HuH-7 (cell line): ENCODE results near the gene F5.

Experiments
- DNase-seq: peaks from one replicate; pipeline ENCODE4 v3.0.0; 2011; ENCODE audit warnings: low spot score

The F5 gene

GRCh38 chr1:169475806-169476387 lies 110.4 kb downstream of the F5 start:
- no peak for DNase-seq

GRCh38 chr1:169474302-169474995 lies 111.8 kb downstream of the F5 start:
- DNase-seq: no peak

- no peak for DNase-seq
Observed at GRCh38 chr1:169473347-169473746, 112.9 kb downstream of the F5 start.

GRCh38 chr1:169472738-169473137 lies 113.5 kb downstream of the F5 start:
- DNase-seq: no peak

GRCh38 chr1:169468982-169469381 lies 117.3 kb downstream of the F5 start:
- DNase-seq: no peak

DNA sequence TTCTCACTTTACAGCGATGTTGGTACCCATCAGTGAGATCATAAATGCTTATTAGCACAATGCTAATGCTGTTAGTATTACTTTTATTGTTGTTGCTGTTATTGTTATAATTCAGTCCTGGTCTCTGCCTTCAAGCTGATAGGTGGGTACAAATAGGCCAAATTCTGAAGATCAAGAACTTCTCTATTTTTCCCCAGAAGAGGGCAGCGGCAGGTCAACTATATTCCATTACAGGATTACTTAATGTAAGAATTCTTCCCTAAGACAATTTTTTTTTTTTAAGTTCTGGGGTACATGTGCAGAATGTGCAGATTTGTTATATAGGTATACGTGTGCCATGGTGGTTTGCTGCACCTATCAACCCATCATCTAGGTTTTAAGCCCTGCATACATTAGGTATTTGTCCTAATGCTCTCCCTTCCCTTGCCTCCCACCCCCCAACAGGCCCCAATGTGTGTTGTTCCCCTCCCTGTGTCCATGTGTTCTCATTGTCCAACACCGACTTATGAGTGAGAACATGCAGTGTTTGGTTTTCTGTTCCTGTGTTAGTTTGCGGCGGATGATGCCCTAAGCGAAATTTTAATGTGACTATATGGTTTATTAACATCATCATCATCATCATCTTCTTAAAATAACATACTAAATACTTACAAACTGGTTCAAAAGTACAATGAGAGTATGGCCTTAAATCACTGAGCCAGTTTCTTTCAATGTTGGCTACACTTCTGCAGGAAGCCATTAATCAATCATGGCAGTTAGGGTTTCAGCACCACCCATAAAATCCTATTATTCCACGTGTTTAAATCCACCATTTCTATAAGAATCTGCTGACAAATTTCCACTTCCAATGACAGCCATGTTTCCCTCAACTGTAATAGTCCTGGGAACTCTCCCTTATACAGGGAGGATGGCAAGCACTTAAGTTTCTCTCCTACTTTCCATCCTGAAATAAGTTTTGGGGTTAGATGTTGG lies 119.7 kb downstream of the F5 start:
- DNase-seq: no peak

GRCh38 chr1:169465281-169465680 lies 121.0 kb downstream of the F5 start:
- DNase-seq: no peak
